HG02981 (cell line): ENCODE measurements around the gene PTCH1.

Experiments
- ATAC-seq: cut with Tn5 transposase; IDR thresholded peaks from one replicate; pipeline ENCODE4 v1.9.1; 2021; ENCODE audit warnings: mild to moderate bottlenecking, moderate library complexity; ENCODE audit not compliant: unreplicated experiment

The PTCH1 gene

GRCh38 chr9:95411054-95411892, 105.5 kb downstream of the PTCH1 start:
- no peak for ATAC-seq

GRCh38 chr9:95409650-95410426, 106.9 kb downstream of the PTCH1 start:
- no peak for ATAC-seq

GRCh38 chr9:95407524-95407923, 109.2 kb downstream of the PTCH1 start:
- ATAC-seq = no peak

- no peak for ATAC-seq
Measured at GRCh38 chr9:95406121-95406520, 110.7 kb downstream of the PTCH1 start.

- no peak for ATAC-seq
Measured at GRCh38 chr9:95399261-95399660, 117.5 kb downstream of the PTCH1 start.
